WTC11 (cell line): ENCODE measurements around the gene PRKG2. TPM values are rescaled to one million over a fixed set of nuclear protein-coding genes. Genes with fewer than 3 reads are reported as not detected.

Source experiments
- ATAC-seq: fragments of 200-7000 bp; cut with Tn5 transposase; 2 replicates; pipeline ENCODE4 v1.10.0; 2021; ENCODE audit warnings: mild to moderate bottlenecking, moderate library complexity
- CTCF ChIA-PET: fragments of 300-600 bp; sonication (Branson Sonifier 250); formaldehyde crosslinking; loops from one replicate; lab custom pipeline; 2021; ENCODE audit warnings: antibody characterized with exemption; lab: Charles Lee
- POLR2A ChIA-PET: fragments of 350-600 bp; sonication (Branson Sonifier 250); formaldehyde crosslinking; loops from one replicate; lab custom pipeline; 2021; ENCODE audit warnings: antibody characterized with exemption; lab: Charles Lee
- DNase-seq: peaks from one replicate; pipeline ENCODE4 v3.0.0; 2021; ENCODE audit warnings: low spot score
- H3K27ac Mint-ChIP-seq: 2 replicates; pipeline ENCODE4 v1.8.0; 2021; ENCODE audit warnings: mixed read lengths
- H3K27me3 Mint-ChIP-seq: 2 replicates; pipeline ENCODE4 v1.8.0; 2021; ENCODE audit warnings: low read depth, mild to moderate bottlenecking, moderate library complexity, mixed read lengths
- H3K36me3 Mint-ChIP-seq: 2 replicates; pipeline ENCODE4 v1.8.0; 2021; ENCODE audit warnings: mixed read lengths
- H3K4me1 Mint-ChIP-seq: 2 replicates; pipeline ENCODE4 v1.8.0; 2022; ENCODE audit warnings: mixed read lengths
- H3K4me3 Mint-ChIP-seq: 2 replicates; pipeline ENCODE4 v1.8.0; 2021; ENCODE audit warnings: mild to moderate bottlenecking, moderate library complexity, mixed read lengths
- H3K9me3 Mint-ChIP-seq: 2 replicates; pipeline ENCODE4 v1.8.0; 2021; ENCODE audit warnings: mixed read lengths
- ATF2 ChIP-seq: sonication (generic); formaldehyde crosslinking; IDR thresholded peaks from 2 replicates; pipeline ENCODE4 v1.8.1; 2022; ENCODE audit warnings: low read depth, missing genetic modification reagents, borderline replicate concordance
- ATF6 ChIP-seq: sonication (generic); formaldehyde crosslinking; IDR thresholded peaks from 2 replicates; pipeline ENCODE4 v1.8.1; 2023; ENCODE audit warnings: mild to moderate bottlenecking, missing genetic modification reagents
- CDX4 ChIP-seq: fragments of 250-450 bp; sonication (Bioruptor Pico); IDR thresholded peaks from 2 replicates; pipeline ENCODE4 v1.9.0; 2021; ENCODE audit warnings: moderate library complexity, mild to moderate bottlenecking, inconsistent platforms, borderline replicate concordance
- CREB1 ChIP-seq: sonication (generic); formaldehyde crosslinking; IDR thresholded peaks from 2 replicates; pipeline ENCODE4 v1.8.0; 2023; ENCODE audit warnings: mild to moderate bottlenecking, missing genetic modification reagents
- FOXP1 ChIP-seq: sonication (generic); formaldehyde crosslinking; IDR thresholded peaks from 2 replicates; pipeline ENCODE4 v1.8.0; 2022; ENCODE audit warnings: missing genetic modification reagents, mild to moderate bottlenecking, moderate library complexity, borderline replicate concordance
- GRHL2 ChIP-seq: fragments of 250-450 bp; sonication (Bioruptor Pico); IDR thresholded peaks from 2 replicates; pipeline ENCODE4 v1.8.0; 2022; ENCODE audit warnings: mild to moderate bottlenecking, moderate library complexity; ENCODE audit not compliant: insufficient replicate concordance, severe bottlenecking
- GTF2I ChIP-seq: fragments of 250-450 bp; sonication (Bioruptor Pico); conservative IDR thresholded peaks from 2 replicates; pipeline ENCODE4 v1.4.0; 2021; ENCODE audit warnings: mild to moderate bottlenecking
- IRF1 ChIP-seq: sonication (generic); formaldehyde crosslinking; IDR thresholded peaks from 2 replicates; pipeline ENCODE4 v1.8.0; 2023; ENCODE audit warnings: missing genetic modification reagents
- JAZF1 ChIP-seq: fragments of 250-450 bp; sonication (Bioruptor Pico); IDR thresholded peaks from 2 replicates; pipeline ENCODE4 v1.9.0; 2021; ENCODE audit warnings: moderate library complexity, mild to moderate bottlenecking, inconsistent platforms
- KAT7 ChIP-seq: sonication (generic); formaldehyde crosslinking; IDR thresholded peaks from 2 replicates; pipeline ENCODE4 v1.8.1; 2023; ENCODE audit warnings: missing genetic modification reagents, mild to moderate bottlenecking, borderline replicate concordance
- NR2C2 ChIP-seq: sonication (generic); formaldehyde crosslinking; IDR thresholded peaks from 2 replicates; pipeline ENCODE4 v1.8.0; 2022; ENCODE audit warnings: mild to moderate bottlenecking, missing genetic modification reagents
- RELA ChIP-seq: sonication (generic); formaldehyde crosslinking; IDR thresholded peaks from 2 replicates; pipeline ENCODE4 v1.8.1; 2022; ENCODE audit warnings: missing genetic modification reagents, mild to moderate bottlenecking, borderline replicate concordance
- TCF7 ChIP-seq: sonication (generic); formaldehyde crosslinking; IDR thresholded peaks from 2 replicates; pipeline ENCODE4 v1.8.0; 2022; ENCODE audit warnings: mild to moderate bottlenecking, low read depth, missing genetic modification reagents, moderate library complexity
- ZNF121 ChIP-seq: sonication (generic); formaldehyde crosslinking; IDR thresholded peaks from 2 replicates; pipeline ENCODE4 v1.8.0; 2023; ENCODE audit warnings: missing genetic modification reagents
- ZNF396 ChIP-seq: fragments of 250-450 bp; sonication (Bioruptor Pico); IDR thresholded peaks from 2 replicates; pipeline ENCODE4 v1.8.0; 2021; ENCODE audit warnings: mild to moderate bottlenecking, moderate library complexity, borderline replicate concordance
- ZNF532 ChIP-seq: fragments of 250-450 bp; sonication (Bioruptor Pico); IDR thresholded peaks from 2 replicates; pipeline ENCODE4 v1.9.0; 2021; ENCODE audit warnings: mild to moderate bottlenecking, borderline replicate concordance
- ZNF671 ChIP-seq: fragments of 250-450 bp; sonication (Bioruptor Pico); IDR thresholded peaks from 2 replicates; pipeline ENCODE4 v1.8.0; 2021; ENCODE audit warnings: mild to moderate bottlenecking
- total RNA-seq: library from RNA; stranded (reverse); gene quantifications from 3 replicates; pipeline ENCODE4 v1.2.3, GENCODE V29; 2021

PRKG2 gene
- total RNA-seq, 1 experiment from 2014 or later, result 2.7 TPM

GRCh38 chr4:81164623-81165416 lies 50.2 kb downstream of the PRKG2 start:
- ChIA-PET POLR2A (no interaction called here), CTCF (no interaction called here)
- no peak overlapping the region for H3K4me3 Mint-ChIP-seq
- no peak overlapping the region; the same call in 1 of the 2 replicates for H3K27ac Mint-ChIP-seq
- H3K4me1 Mint-ChIP-seq, result peaks cover 8% of the 10 kb centered on the region
- ATAC-seq (no peak), DNase-seq (no peak)
- H3K36me3 Mint-ChIP-seq, result no peaks in the 10 kb centered on the region
- no peaks in the 10 kb centered on the region for H3K9me3 Mint-ChIP-seq
- no peaks in the 10 kb centered on the region for H3K27me3 Mint-ChIP-seq
- TF ChIP-seq ZNF396, result no peak
- TF ChIP-seq GTF2I (CRISPR knock-in tag), result no peak
- TF ChIP-seq ZNF671 (CRISPR knock-in tag), result no peak
- no peak for TF ChIP-seq CREB1 (CRISPR knock-in tag)

- Mint-ChIP-seq H3K27ac (no peak overlapping the region), H3K27me3 (no peaks in the 10 kb centered on the region), H3K4me1 (peaks cover 8% of the 10 kb centered on the region), H3K36me3 (no peaks in the 10 kb centered on the region), H3K4me3 (no peak overlapping the region), H3K9me3 (no peaks in the 10 kb centered on the region)
- ChIA-PET CTCF (no interaction called here), POLR2A (no interaction called here)
- ATAC-seq, result no peak
- TF ChIP-seq CDX4 (CRISPR knock-in tag) (no peak), CREB1 (CRISPR knock-in tag) (no peak), NR2C2 (no peak), ZNF121 (no peak), IRF1 (CRISPR knock-in tag) (no peak), KAT7 (CRISPR knock-in tag) (no peak), TCF7 (CRISPR knock-in tag) (no peak), JAZF1 (CRISPR knock-in tag) (no peak), ZNF532 (CRISPR knock-in tag) (no peak), RELA (CRISPR knock-in tag) (no peak), FOXP1 (no peak), ATF2 (no peak), ZNF671 (CRISPR knock-in tag) (no peak), ATF6 (CRISPR knock-in tag) (no peak), GRHL2 (CRISPR knock-in tag) (no peak)
- no peak for DNase-seq
Measured at GRCh38 chr4:81164126-81164525, 50.9 kb downstream of the PRKG2 start.
